ENCODE results near the gene BEST2.

Gene BEST2

GRCh38 chr19:12772323-12772722 is 20.7 kb downstream of the BEST2 start:
- DNase-seq = no peak

- DNase-seq = no peak
Measured at GRCh38 chr19:12773571-12773970, 22.0 kb downstream of the BEST2 start.

GRCh38 chr19:12774588-12775555 is 23.3 kb downstream of the BEST2 start, which contains the start of gene HOOK2:
HOOK2 (minus strand) TSS chr19:12775552; CDS start chr19:12775449, 103 bp downstream.
- peak; percentile 74 for DNase-seq

GRCh38 chr19:12777217-12778016 is 25.8 kb downstream of the BEST2 start:
- DNase-seq = peak; percentile 70

GRCh38 chr19:12778017-12778904 is 26.7 kb downstream of the BEST2 start:
- peak; percentile 82 for DNase-seq

GRCh38 chr19:12778905-12779161 is 27.2 kb downstream of the BEST2 start:
- no peak for DNase-seq

GRCh38 chr19:12779162-12779993 is 27.8 kb downstream of the BEST2 start:
- DNase-seq = no peak

- no peak for DNase-seq
Measured at GRCh38 chr19:12782174-12782423, 30.5 kb downstream of the BEST2 start.

- peak; percentile 90 for DNase-seq
Measured at GRCh38 chr19:12782424-12783290, 31.1 kb downstream of the BEST2 start.

GRCh38 chr19:12783291-12783848 is 31.8 kb downstream of the BEST2 start:
- no peak for DNase-seq

GRCh38 chr19:12783849-12784393 is 32.3 kb downstream of the BEST2 start:
- DNase-seq = no peak

GRCh38 chr19:12784394-12784870 is 32.8 kb downstream of the BEST2 start:
- no peak for DNase-seq

- DNase-seq = no peak
Measured at GRCh38 chr19:12784871-12785430, 33.4 kb downstream of the BEST2 start.

- DNase-seq = no peak
Measured at GRCh38 chr19:12785431-12786031, 33.9 kb downstream of the BEST2 start.

- no peak for DNase-seq
Measured at GRCh38 chr19:12786141-12786870, 34.7 kb downstream of the BEST2 start.

- no peak for DNase-seq
Measured at GRCh38 chr19:12786952-12787351, 35.4 kb downstream of the BEST2 start.

GRCh38 chr19:12787458-12787857 is 35.9 kb downstream of the BEST2 start:
- no peak for DNase-seq

- DNase-seq = no peak
Measured at GRCh38 chr19:12788042-12788681, 36.6 kb downstream of the BEST2 start.

Data from NCI-H2171 (cell line).